Measurements from ENCODE around the gene EXOC4. TPM values are rescaled to one million over a fixed set of nuclear protein-coding genes. Genes with fewer than 3 reads are reported as not detected.

Gene EXOC4
- total RNA-seq, 1 donor from 2014 or later = 99.2 TPM

DNA sequence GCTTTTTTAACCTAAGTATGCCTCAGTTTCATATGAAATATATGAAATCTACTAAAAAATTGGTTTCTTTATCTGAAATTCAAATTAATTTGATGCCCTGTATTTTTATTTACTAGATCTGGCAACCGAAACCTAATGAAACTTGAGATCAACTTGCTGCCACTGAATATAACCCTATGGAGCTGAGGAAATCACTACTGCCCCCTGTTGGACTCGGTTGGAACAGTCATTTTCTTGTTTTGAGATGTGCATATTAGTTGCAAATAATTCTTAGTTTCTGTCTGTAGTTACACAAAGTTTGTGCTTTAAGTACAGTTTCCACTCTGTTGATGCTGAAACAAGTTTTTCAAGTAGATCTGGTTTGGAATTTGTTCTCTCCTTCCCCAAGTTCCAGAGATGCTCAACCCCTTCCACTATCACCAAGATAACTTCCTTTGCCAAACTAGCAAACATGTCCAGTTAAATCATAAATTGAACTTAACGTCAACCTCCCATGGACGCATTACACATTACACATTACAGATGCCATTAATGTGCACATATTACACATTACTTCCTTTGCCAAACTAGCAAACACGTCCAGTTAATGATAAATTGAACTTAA, 22.2 kb upstream of the EXOC4 start:
- Histone ChIP-seq H3K9me3 (no peaks in the 10 kb centered on the region), H3K36me3 (no peaks in the 10 kb centered on the region), H3K27me3 (no peaks in the 10 kb centered on the region), H3K27ac (no peak overlapping the region), H3K4me1 (no peaks in the 10 kb centered on the region), H3K4me3 (no peak overlapping the region)
- intact Hi-C loops (cut with DNase I) = no loop called here
- DNase-seq (ENCODE audit: extremely low spot score in 2 of 2) = no peak
- no peak for TF ChIP-seq POLR2AphosphoS5 (IDR thresholded peaks at IDR 0.05; ENCODE audit: insufficient read depth in 1 of 2, low read depth in 1 of 2)
- TF ChIP-seq, protein P1, sequence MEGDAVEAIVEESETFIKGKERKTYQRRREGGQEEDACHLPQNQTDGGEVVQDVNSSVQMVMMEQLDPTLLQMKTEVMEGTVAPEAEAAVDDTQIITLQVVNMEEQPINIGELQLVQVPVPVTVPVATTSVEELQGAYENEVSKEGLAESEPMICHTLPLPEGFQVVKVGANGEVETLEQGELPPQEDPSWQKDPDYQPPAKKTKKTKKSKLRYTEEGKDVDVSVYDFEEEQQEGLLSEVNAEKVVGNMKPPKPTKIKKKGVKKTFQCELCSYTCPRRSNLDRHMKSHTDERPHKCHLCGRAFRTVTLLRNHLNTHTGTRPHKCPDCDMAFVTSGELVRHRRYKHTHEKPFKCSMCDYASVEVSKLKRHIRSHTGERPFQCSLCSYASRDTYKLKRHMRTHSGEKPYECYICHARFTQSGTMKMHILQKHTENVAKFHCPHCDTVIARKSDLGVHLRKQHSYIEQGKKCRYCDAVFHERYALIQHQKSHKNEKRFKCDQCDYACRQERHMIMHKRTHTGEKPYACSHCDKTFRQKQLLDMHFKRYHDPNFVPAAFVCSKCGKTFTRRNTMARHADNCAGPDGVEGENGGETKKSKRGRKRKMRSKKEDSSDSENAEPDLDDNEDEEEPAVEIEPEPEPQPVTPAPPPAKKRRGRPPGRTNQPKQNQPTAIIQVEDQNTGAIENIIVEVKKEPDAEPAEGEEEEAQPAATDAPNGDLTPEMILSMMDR (IDR thresholded peaks at IDR 0.05) = peak in 1 of 3 experiments; percentile 12

DNA sequence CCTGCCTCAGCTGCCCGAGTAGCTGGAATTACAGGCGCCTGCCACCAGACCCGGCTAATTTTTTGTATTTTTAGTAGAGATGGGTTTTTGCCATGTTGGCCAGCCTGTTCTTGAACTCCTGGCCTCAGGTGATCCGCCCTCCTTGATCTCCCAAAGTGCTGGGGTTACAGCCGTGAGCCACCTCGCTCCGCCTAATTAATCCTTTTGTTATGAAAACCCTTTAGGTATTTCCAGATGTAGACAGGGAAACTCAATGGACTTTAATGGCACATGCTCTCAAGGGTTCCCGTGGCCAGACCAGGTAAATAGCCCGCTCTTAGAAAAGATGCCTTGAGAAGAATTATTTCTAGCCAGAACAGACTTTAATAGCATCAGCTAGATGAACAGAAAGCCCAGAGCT, 19.7 kb upstream of the EXOC4 start:
- intact Hi-C loops (cut with DNase I) = no loop called here
- Histone ChIP-seq H3K27me3 (no peaks in the 10 kb centered on the region), H3K9me3 (no peaks in the 10 kb centered on the region), H3K4me1 (no peaks in the 10 kb centered on the region), H3K4me3 (no peak overlapping the region), H3K36me3 (no peaks in the 10 kb centered on the region), H3K27ac (no peak overlapping the region)
- TF ChIP-seq, protein P1 (IDR thresholded peaks at IDR 0.05) = no peak
- TF ChIP-seq POLR2A (IDR thresholded peaks at IDR 0.05) = no peak
- TF ChIP-seq POLR2AphosphoS5 (IDR thresholded peaks at IDR 0.05; ENCODE audit: insufficient read depth in 1 of 2, low read depth in 1 of 2) = no peak
- no peak for DNase-seq (ENCODE audit: extremely low spot score in 2 of 2)

DNA sequence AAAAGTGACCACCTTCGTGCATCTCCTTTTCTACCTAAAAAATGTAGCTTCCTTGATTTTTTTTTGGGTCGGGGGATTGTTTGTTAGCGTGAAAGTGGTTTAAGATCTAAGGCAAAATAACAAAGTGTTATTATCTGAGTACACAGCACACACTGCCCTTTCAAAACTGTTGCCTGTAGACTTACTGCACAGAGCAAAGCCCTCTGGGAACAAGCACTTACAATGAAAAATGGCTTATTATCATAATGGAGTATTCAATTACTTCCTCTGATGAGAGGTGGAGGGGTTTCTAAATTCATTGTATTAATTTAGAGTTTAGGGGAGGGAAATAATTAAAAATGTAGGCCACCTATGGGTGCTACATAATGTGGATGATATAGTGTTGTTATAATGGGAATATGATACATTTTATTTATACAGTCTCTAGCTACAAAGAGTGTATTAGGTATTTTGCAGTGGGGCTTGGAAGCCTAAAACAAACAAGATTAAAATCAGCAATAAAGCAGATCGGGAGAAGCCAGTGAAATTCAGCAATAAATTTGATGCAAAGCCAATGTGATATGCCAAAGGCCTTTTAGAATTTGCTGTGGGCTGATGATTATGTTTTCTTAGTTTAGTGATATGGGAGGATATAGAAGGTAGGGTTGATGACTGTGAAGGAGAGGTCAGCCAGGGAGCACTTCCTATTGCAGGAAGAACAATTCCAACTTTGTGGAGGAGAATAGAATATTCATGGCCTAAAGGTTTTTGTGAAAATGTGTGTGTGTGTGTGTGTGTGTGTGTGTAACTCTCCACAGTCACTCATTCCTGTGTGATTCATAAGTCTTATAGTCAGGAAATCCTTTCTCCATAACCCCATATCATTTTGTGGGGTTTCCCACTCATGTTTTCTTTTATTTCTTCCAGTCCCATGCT, 17.7 kb upstream of the EXOC4 start:
- Histone ChIP-seq H3K27me3 (no peaks in the 10 kb centered on the region), H3K4me3 (no peak overlapping the region), H3K9me3 (no peaks in the 10 kb centered on the region), H3K36me3 (no peaks in the 10 kb centered on the region), H3K4me1 (no peaks in the 10 kb centered on the region), H3K27ac (no peak overlapping the region)
- intact Hi-C loops (cut with DNase I) = no loop called here
- TF ChIP-seq POLR2A (IDR thresholded peaks at IDR 0.05) = no peak
- TF ChIP-seq POLR2AphosphoS5 (IDR thresholded peaks at IDR 0.05; ENCODE audit: insufficient read depth in 1 of 2, low read depth in 1 of 2) = no peak
- TF ChIP-seq, protein P1 (IDR thresholded peaks at IDR 0.05) = no peak
- DNase-seq (ENCODE audit: extremely low spot score in 2 of 2) = no peak

DNA sequence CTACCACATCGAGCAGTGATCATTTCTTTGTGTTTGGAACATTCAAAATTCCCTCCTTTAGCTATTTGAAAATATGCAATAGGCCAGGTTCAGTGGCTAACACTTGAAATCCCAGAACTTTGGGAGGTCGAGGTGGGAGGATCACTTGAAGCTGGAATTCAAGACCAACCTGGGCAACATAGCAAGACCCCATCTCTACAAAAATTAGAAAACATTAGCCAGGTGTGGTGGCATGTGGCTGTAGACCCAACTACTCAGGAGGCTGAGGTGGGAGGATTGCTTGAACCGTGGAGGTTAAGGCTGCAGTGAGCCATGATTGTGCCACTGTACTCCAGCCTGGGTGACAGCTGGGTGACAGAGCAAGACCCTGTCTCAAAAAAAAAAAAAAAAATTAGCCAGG, 15.3 kb upstream of the EXOC4 start:
- H3K9me3 ChIP-seq = no peaks in the 10 kb centered on the region
- intact Hi-C loops (cut with DNase I) = no loop called here
- TF ChIP-seq, protein P1 (IDR thresholded peaks at IDR 0.05) = no peak
- TF ChIP-seq POLR2AphosphoS5 (IDR thresholded peaks at IDR 0.05; ENCODE audit: insufficient read depth in 1 of 2, low read depth in 1 of 2) (no peak), POLR2A (IDR thresholded peaks at IDR 0.05) (no peak)
- H3K27ac ChIP-seq = no peak overlapping the region
- no peak overlapping the region for H3K4me3 ChIP-seq
- H3K27me3 ChIP-seq = no peaks in the 10 kb centered on the region
- no peaks in the 10 kb centered on the region for H3K4me1 ChIP-seq
- DNase-seq (ENCODE audit: extremely low spot score in 2 of 2) = no peak
- no peaks in the 10 kb centered on the region for H3K36me3 ChIP-seq

DNA sequence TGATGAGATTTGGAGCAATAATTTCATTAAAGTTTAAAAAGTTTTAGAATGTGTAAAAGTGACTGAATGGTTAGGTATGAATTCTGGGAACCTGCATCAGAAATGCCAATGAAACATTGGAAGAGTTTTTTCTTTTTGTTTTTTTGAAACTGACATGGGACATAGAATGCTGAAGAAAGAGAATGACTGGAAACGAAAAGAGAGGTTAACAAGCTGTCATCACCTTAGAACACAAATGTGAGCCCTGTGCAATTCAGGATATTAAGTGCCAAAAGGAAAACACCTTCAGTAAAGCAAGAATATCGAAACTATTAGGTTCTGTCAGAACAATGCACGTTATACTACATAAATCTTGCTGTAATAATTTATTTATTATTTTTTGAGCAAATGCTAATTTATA, 12.6 kb upstream of the EXOC4 start:
- H3K27me3 ChIP-seq = no peaks in the 10 kb centered on the region
- TF ChIP-seq, protein P1 (IDR thresholded peaks at IDR 0.05) = no peak
- TF ChIP-seq POLR2AphosphoS5 (IDR thresholded peaks at IDR 0.05; ENCODE audit: insufficient read depth in 1 of 2, low read depth in 1 of 2) = no peak
- no peak for TF ChIP-seq POLR2A (IDR thresholded peaks at IDR 0.05)
- no peak overlapping the region for H3K4me3 ChIP-seq
- no peaks in the 10 kb centered on the region for H3K4me1 ChIP-seq
- intact Hi-C loops (cut with DNase I) = no loop called here
- no peak for DNase-seq (ENCODE audit: extremely low spot score in 2 of 2)
- H3K9me3 ChIP-seq = no peaks in the 10 kb centered on the region
- H3K27ac ChIP-seq = no peak overlapping the region
- H3K36me3 ChIP-seq = no peaks in the 10 kb centered on the region

Data from vagina (tissue), 2 donors.